Embryonic facial prominence (tissue), 1 donor: ENCODE data around the gene PGAP3.

Experiments used
- DNase-seq: peaks from one replicate; pipeline ENCODE4 v3.0.0-alpha.2; 2016; ENCODE audit errors: extremely low spot score

Gene PGAP3

GRCh38 chr17:39660397-39661385, 27.2 kb downstream of the PGAP3 start:
- DNase-seq, result no peak

GRCh38 chr17:39660011-39660360, 27.9 kb downstream of the PGAP3 start:
- no peak for DNase-seq

- DNase-seq, result no peak
These were observed 28.4 kb downstream of the PGAP3 start for GRCh38 chr17:39659279-39660010.

- no peak for DNase-seq
These were observed 29.1 kb downstream of the PGAP3 start for GRCh38 chr17:39658760-39659159.

- DNase-seq, result no peak
These were observed 29.5 kb downstream of the PGAP3 start for GRCh38 chr17:39658346-39658745.

GRCh38 chr17:39655105-39655504, 32.8 kb downstream of the PGAP3 start:
- DNase-seq, result no peak

- no peak for DNase-seq
These were observed 34.1 kb downstream of the PGAP3 start for GRCh38 chr17:39653662-39654331.

- DNase-seq, result no peak
These were observed 34.6 kb downstream of the PGAP3 start for GRCh38 chr17:39653316-39653661.

GRCh38 chr17:39652587-39653315, 35.1 kb downstream of the PGAP3 start:
- no peak for DNase-seq

- no peak for DNase-seq
These were observed 35.8 kb downstream of the PGAP3 start for GRCh38 chr17:39651923-39652586.

- no peak for DNase-seq
These were observed 37.7 kb downstream of the PGAP3 start for GRCh38 chr17:39650121-39650579.

GRCh38 chr17:39648616-39649366, 39.1 kb downstream of the PGAP3 start:
- no peak for DNase-seq

GRCh38 chr17:39647256-39647655, 40.6 kb downstream of the PGAP3 start:
- DNase-seq, result no peak

GRCh38 chr17:39643271-39643670, 44.6 kb downstream of the PGAP3 start:
- DNase-seq, result no peak

- no peak for DNase-seq
These were observed 45.4 kb downstream of the PGAP3 start for GRCh38 chr17:39642291-39643074.

GRCh38 chr17:39641883-39642282, 46.0 kb downstream of the PGAP3 start:
- no peak for DNase-seq

- no peak for DNase-seq
These were observed 46.8 kb downstream of the PGAP3 start for GRCh38 chr17:39641097-39641496.

- DNase-seq, result no peak
These were observed 47.2 kb downstream of the PGAP3 start for GRCh38 chr17:39640591-39641031.
